Prostate gland (tissue), 2 donors: ENCODE data around the gene CUX1.

ENCODE experiments used
- POLR2A ChIP-seq: fragments of 450-650 bp; IDR thresholded peaks from one replicate; pipeline ENCODE4 v1.6.1; 2016; ENCODE audit warnings: antibody characterized with exemption, mild to moderate bottlenecking
- TF ChIP-seq, protein P1 (sequence below), 4 experiments: fragments of 200-600 bp in 2 of 4; fragments of 450-650 bp in 2 of 4; sonication (generic) in 2 of 4; IDR thresholded peaks; 1 replicate in 3 of 4; 2 replicates in 1 of 4; pipeline ENCODE4 v1.5.1; 2016 to 2019; ENCODE audit warnings: antibody characterized with exemption in 4 of 4, mild to moderate bottlenecking in 2 of 4, moderate library complexity in 2 of 4

DNA sequence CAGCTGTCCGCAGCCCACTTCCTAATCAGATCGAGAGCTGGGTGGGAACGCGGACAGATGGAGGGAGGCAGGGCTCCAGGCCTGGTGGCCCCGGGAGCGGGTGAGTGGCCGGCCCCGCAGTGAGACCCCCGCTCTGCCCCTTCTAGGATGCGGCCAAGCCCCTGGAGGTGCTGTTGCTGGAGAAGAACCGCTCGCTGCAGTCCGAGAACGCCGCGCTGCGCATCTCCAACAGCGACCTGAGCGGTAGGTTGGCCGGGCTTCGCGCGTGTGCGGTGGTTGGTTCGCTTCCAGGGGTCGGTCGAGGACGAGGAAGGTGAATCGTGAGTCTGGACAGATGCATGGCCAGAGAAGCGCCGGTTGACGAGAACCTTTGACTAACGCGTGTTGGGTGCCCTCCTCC, 377.9 kb downstream of the CUX1 start:
- TF ChIP-seq, protein P1, sequence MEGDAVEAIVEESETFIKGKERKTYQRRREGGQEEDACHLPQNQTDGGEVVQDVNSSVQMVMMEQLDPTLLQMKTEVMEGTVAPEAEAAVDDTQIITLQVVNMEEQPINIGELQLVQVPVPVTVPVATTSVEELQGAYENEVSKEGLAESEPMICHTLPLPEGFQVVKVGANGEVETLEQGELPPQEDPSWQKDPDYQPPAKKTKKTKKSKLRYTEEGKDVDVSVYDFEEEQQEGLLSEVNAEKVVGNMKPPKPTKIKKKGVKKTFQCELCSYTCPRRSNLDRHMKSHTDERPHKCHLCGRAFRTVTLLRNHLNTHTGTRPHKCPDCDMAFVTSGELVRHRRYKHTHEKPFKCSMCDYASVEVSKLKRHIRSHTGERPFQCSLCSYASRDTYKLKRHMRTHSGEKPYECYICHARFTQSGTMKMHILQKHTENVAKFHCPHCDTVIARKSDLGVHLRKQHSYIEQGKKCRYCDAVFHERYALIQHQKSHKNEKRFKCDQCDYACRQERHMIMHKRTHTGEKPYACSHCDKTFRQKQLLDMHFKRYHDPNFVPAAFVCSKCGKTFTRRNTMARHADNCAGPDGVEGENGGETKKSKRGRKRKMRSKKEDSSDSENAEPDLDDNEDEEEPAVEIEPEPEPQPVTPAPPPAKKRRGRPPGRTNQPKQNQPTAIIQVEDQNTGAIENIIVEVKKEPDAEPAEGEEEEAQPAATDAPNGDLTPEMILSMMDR (IDR thresholded peaks at IDR 0.05): no peak
- TF ChIP-seq POLR2A: no peak
